HG03066 (cell line): ENCODE results near the gene CCNT2.
"Not testable (repeated sequence)": the region's sequence is repeated elsewhere in the genome, so short reads cannot be mapped to it uniquely, and the experiment has no call there.

Source experiments
- ATAC-seq: cut with Tn5 transposase; IDR thresholded peaks from one replicate; pipeline ENCODE4 v1.9.1; 2021; ENCODE audit warnings: low read depth; ENCODE audit not compliant: unreplicated experiment

The CCNT2 gene

GRCh38 chr2:134918526-134919340 lies at the start of gene CCNT2:
Gene CCNT2, plus strand, starts transcription at chr2:134918822. Its CDS starts 33 bp downstream, at chr2:134918855.
- ATAC-seq: peak; percentile 76

GRCh38 chr2:134869946-134870736 lies 48.5 kb upstream of the CCNT2 start:
- ATAC-seq: no peak

- ATAC-seq: no peak
Observed at GRCh38 chr2:134873152-134873551, 45.5 kb upstream of the CCNT2 start.

GRCh38 chr2:134875309-134875708 lies 43.3 kb upstream of the CCNT2 start:
- no peak for ATAC-seq

GRCh38 chr2:134882773-134883172 lies 35.8 kb upstream of the CCNT2 start:
- no peak for ATAC-seq

GRCh38 chr2:134883552-134884293 lies 34.9 kb upstream of the CCNT2 start:
- no peak for ATAC-seq

- no peak for ATAC-seq
Observed at GRCh38 chr2:134884435-134884834, 34.2 kb upstream of the CCNT2 start.

- ATAC-seq: no peak
Observed at GRCh38 chr2:134892282-134893035, 26.2 kb upstream of the CCNT2 start.

GRCh38 chr2:134897932-134898331 lies 20.7 kb upstream of the CCNT2 start:
- ATAC-seq: no peak

GRCh38 chr2:134899204-134899603 lies 19.4 kb upstream of the CCNT2 start:
- ATAC-seq: no peak

- no peak for ATAC-seq
Observed at GRCh38 chr2:134900151-134900550, 18.5 kb upstream of the CCNT2 start.

GRCh38 chr2:134903701-134904100 lies 14.9 kb upstream of the CCNT2 start:
- not testable (repeated sequence) for ATAC-seq

- no peak for ATAC-seq
Observed at GRCh38 chr2:134905168-134905567, 13.5 kb upstream of the CCNT2 start.

- ATAC-seq: no peak
Observed at GRCh38 chr2:134906726-134907125, 11.9 kb upstream of the CCNT2 start.

- not testable (repeated sequence) for ATAC-seq
Observed at GRCh38 chr2:134907441-134908116, 11.0 kb upstream of the CCNT2 start.

GRCh38 chr2:134910763-134911399 lies 7.7 kb upstream of the CCNT2 start:
- no peak for ATAC-seq

GRCh38 chr2:134911400-134911785 lies 7.2 kb upstream of the CCNT2 start:
- no peak for ATAC-seq

GRCh38 chr2:134912361-134912760 lies 6.3 kb upstream of the CCNT2 start:
- ATAC-seq: no peak

GRCh38 chr2:134917360-134917865 lies 1.2 kb upstream of the CCNT2 start:
- ATAC-seq: no peak
